GM18520 (cell line): ENCODE results near the gene PLIN5.

Experiments used
- ATAC-seq: cut with Tn5 transposase; IDR thresholded peaks from one replicate; pipeline ENCODE4 v1.9.1; 2021; ENCODE audit not compliant: unreplicated experiment

PLIN5 gene

DNA sequence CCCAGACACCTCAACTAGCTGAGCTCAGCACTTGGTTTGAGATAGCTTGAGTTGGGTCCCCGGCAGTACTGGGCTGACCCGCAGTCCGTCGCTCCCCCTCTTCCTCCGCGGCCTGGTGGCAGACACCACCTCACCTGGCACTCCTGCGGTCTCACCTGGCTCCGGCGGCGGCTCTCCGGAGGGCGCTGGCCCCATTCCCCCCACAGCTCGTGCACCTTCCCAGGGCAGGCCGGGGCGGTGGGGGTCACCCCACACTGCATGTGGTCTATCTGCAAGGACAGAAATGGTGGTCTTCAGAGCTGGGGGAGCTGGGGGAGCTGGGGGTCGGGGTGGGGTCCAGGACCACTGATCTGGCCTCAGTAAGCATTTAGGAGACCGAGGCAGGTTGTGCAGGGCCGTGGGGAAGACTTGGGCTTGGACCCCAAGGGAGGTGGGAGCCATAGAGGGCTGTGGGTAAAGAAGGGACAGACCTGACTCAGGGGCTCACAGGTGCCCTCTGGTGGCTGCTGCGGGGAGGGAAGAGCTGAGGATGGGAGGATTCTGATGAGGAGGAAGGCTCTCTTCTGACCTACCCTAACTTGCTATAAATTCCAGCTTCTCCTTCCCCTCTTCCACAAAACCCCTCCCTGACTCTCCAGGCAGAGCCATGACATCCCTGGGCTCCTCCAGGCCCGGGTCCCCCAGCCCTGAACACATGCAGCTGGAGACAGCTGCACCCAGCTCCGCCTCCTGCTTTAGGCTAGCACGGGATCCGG, 10.0 kb downstream of the PLIN5 start:
- no peak for ATAC-seq

DNA sequence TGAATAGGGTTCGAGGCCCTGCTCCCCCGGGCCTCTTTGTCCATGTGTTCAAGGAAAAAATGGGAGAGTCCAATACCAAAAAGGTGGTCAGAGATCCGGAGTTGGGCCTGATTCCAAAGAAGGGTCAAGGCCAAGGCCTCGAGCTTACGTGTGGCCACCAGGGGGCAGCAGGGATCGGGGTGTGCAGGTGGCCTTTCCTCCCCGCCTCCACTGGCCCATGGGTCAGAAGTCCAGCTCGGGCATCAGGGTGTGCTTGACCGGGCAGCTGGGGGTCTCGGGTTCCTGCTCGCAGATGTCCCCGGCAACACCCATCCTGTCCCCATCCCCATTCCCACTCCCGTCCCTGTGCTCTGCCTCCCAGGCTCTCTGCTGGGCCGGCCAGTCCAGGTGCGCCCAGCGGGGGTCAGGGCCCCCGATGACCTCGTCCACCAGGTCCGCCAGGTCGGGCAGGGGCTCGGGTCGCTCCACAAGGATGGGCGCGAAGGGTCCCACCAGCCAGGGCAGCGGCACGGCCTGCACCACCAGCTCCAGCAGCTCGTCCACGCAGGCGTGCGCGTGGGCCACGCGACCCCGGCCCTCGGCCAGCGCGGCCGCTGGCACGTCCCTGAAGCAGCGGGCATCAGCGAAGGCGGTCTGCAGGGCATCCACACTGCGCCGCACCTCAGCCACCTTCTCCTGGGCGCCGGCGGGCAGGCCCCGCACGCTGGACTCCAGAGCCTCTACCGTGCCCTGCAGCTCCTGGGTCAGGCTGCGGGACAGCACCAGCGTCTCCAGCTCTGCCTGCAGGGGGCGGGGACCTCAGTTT, 11.5 kb downstream of the PLIN5 start:
- no peak for ATAC-seq

DNA sequence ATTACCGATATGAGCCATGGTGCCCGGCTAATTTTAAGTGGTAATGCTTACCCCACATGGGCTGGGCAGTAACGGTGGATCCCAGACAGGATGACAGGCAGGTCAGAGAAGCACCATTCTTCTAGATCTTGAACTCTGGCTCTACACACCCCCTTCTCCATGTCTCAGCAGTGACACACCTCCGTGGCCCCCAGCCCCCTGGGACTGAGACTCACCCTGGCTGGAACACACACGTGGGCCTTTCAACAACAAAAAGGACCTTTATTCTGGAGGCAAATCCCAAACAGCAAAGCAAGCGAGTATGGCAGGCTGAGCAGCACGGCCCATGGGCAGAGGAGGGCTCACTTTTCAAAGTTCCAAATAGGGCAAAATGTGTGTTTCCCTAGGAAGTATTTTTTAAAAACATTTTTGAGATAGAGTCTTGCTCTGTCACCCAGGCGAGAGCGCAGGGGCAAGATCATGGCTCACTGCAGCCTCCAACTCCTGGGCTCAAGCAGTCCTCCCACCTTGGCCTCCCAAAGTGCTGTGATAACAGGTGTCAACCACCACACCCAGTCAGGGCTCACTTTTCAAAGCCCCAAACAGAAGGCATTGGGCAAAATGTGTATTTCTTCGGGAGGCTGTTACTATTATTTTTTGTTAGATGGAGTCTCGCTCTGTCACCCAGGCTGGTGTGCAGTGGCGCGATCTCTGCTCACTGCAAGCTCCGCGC, 12.6 kb downstream of the PLIN5 start:
- no peak for ATAC-seq

DNA sequence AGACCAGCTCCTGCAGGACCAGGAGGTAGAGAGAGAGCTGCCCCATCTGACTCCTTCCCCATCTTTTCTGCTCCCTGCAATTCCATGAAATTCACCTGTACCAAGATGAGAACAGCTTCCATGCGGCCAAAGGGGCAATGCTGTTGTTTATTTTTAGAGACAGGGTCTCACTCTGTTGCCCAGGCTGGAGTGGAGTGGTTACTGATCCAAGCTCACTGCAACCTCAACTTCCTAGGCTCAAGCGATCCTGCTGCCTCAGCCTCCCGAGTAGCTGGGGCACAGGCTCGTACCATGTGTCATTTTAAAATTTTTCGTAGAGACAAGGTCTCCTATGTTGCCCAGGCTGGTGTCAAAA, 13.2 kb downstream of the PLIN5 start:
- ATAC-seq = no peak

DNA sequence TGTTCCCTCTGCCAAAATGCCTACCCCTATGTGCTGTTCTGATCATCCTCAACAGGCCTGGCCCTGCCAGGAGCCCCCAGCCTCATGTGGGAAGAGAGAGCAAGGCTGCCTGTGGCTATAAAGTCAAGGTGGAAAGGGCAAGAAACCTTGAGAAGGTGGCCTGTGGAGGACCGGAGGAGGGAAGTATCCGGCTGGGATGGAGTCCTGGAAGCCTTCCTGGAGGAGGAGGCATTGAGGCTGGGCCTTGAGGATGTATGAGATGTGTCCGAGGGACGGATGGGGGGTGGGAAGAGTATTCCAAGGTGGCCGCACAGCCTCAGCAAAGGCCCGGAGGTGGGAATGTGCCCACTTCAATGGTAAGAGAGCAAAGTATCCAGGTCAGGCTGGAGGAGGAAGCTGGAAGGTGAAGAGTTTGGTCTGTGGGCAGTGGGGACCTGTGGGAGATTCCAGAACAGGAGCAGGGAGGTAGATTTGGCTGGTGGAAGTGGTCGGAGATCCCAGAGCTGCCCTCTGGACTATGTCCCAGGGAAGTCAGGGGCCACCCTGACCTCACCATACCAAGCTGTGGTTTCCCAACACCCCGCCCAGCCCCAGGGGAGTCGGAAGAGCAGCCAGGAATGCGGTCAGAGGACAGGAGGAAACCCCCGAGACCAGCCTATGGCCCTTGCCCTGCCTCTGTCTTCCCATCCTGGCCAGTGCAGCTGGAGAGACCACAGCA, 13.7 kb downstream of the PLIN5 start:
- no peak for ATAC-seq

DNA sequence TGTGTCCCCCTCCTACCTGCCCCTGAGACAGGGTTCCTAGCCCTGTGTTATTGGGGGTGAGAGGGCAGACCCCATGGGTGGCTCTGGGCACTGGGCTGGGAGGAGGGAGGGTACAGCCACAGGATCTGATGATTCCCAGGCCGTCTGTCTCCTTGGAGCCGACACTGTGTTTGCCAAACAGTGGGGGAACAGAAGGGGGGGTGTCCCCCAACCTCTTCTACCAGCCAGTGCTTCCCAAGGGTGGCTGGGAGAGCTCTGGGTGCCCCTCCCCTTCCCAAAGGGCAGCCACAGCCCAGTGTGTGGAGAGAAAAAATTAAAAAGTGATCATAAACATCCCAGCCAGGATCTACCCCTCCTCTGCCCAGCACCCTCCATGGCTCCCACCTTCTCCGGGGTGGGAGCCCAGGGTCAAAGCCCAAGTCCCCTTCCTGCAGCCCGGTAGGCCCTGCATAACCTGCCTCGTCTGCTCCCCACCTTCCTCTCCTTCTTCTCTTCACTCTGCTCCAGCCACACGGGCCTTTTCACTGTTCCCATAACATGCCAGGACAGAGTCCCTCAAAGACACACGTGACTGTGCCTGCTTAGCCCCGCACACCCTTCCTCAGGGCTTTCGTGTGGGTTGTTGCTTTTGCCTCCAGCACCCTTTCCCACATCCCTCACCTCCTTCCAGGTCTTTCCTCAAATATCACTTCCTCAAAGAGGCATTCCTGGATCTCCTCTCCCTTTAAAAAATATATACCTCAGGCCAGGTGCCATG, 15.3 kb downstream of the PLIN5 start:
- ATAC-seq = no peak

DNA sequence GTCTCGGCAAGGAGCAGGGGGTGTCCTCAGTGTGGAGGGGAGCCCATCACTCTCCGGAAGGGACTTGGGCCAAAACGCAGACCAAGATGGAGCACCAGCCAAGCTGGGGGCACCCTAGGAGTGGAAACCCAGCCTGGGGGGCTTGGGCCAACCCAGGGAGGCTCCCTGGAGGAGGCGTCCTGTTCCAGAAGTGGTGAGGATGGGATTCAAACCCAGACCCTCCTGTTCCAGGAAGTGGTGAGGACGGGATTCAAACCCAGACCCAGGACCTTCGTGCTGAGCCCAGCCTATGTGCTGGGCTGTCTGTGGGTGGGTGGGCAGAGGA, 15.9 kb downstream of the PLIN5 start:
- no peak for ATAC-seq

DNA sequence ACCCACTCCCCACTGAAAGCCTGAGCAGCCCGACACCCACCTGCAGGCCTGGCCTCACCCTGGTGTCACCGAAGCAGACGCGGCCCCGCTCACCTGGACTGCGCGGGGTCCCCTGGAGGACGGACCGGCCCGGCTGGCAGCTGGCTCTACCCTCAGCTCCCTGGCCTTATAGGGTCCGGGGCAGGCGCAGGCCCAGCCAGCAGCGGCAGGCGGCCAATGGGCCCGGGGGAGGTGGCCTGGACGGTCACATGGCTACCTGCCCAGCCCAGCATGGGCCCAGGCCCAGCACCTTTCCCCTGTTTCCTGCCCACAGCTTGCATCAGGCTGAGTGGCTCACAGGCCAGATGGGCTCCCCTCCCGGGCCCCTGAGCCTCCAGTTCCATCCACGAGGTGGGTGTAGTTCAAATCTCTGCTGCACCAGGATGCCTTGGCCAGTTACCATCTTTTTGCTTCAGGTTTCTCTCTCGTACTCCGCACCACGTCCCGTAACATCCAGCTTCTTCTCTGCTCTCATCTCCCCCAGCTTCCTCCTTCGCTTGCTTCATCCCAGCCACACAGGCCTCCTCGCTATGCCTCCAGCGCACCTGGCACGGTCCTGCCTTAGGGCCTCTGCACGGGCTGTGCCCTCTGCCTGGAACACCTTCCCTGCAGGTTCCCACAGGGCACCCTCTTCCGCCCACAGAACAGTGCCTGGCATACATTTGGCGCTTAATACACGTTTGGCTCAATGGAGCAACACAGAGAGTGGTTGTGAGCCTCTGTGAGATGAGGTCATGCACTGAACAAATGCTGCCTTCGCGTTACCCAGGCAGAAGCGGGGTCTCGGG, 16.5 kb downstream of the PLIN5 start, which contains the start of gene PLIN4:
Gene PLIN4, minus strand, starts transcription at position 142 of the 827 bp plus-strand sequence. CDS start 214 bp downstream, outside the sequence.
- ATAC-seq = no peak

DNA sequence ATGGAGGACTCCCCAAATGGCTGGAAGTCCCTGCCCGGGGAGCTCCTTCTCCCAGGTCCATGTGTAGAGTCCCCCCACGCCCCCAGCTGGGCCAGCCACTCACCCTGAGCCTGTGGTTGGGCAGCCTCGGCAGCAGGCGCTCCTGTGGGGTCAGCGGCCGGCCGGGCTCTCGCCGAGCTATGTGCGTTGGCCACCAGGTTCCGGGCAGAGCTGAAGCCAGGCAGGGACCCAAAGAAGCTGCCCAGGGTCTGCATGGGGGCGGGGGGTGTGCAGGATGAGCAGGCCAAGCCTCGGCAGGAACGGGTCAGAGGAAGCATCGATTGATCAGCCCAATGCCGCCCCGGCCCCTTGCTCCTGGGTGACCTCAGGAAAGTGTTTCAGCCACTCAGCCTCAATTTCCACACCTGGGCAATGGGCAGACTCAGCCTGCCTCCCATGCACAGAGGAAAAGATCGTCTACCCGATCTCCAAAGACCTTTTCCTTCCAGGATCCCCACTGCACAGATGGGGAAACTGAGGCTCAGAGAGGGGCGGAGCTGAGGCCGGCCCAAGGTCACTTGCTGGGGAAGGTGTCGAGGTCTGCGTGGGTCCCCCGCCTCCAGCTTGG, 17.5 kb downstream of the PLIN5 start:
- ATAC-seq = no peak

DNA sequence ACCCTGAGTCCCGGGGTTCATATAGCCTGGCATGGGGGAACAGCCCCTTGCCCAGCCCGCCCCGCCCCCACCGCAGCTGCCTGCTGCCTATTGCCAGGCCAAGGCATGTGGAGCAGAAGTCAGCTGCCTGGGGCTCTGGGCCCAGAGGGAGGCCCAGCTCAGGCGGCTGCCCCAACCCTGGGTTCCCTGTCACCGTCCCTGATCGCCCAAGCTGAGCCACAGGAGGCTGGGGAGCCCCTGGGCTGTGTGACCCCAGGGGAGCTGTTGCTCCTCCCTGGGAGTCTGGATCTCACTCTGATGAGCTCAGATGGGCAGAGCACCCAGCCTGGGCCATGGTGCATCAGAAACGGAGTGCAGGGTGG, 18.1 kb downstream of the PLIN5 start:
- ATAC-seq = no peak

DNA sequence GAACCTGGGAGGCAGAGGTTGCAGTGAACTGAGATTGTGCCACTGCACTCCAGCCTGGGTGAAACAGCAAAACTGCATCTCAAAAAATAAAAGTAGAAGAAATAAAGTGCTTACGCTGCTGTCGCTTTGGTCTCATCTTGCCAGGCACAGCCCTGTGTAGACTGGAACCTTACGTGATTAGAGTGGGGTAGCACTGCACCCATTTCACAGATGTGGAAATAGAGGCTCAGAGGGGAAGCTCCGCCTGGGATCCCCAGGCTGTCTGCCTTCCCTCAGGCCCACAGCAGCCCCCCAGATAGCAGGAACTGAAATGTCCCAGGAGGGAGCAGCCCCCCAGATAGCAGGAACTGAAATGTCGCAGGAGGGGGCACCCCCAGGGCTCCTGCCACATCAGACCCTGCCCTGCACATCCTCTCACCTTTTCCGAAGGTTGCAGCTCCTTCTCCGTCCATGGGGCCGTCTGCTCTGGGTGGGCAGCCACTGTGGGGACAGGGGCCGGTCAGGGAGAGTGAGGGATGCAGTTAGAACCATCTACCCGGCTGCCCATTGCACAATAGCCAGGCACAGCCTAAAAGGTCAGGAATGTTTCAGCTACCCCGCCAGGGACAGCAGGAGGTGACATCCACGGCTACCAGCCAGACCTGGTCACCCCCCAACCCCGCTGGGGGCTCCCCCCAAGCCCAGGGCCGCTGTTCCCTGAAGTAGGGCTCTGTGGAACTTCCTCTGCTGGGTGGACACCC, 18.7 kb downstream of the PLIN5 start:
- ATAC-seq = no peak

DNA sequence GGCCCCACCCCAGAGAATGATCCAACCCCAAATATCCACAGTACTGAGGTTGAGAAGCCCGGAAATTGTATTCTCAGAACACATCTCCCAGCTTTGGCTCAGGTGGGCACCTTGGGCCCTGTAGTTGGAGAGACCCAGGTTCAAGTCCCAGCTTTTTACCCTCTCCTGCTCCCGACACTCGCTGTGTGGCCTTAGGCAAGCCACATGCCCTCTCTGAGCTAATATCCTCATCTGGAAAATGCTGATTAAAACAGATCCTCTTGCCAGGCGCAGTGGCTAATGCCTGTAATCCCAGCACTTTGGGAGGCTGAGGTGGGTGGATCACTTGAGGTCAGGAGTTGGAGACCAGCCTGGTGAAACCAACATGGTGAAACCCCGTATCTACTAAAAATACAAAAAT, 19.3 kb downstream of the PLIN5 start:
- no peak for ATAC-seq

DNA sequence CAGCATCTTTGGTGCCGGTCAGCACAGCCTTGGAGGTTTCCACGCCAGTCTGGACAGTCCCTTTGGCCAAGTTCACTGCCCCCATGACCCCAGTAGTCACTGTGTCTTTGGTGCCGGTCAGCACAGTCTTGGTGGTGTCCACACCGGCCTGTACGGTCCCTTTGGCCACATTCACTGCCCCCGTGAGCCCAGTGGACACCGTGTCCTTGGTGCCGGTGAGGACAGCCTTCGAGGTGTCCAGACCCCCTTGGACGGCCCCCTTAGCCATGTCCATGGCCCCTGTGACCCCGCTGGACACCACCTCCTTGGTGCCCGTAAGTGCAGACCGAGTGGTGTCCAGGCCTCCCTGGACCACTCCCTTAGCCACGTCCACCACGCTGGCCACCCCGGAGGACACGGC, 21.8 kb downstream of the PLIN5 start:
- no peak for ATAC-seq

DNA sequence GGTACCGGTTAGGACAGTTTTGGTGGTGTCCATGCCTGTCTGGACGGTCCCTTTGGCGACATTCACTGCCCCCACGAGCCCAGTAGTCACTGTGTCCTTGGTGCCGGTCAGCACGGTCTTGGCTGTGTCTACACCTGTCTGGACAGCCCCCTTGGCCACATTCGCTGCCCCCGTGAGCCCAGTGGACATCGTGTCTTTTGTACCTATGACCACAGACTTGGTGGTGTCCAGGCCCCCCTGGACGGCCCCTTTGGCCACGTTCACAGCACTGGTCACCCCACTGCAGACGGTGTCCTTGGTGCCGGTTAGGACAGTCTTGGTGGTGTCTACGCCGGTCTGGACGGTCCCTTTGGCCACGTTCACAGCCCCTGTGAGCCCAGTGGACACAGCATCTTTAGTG, 23.0 kb downstream of the PLIN5 start:
- no peak for ATAC-seq

DNA sequence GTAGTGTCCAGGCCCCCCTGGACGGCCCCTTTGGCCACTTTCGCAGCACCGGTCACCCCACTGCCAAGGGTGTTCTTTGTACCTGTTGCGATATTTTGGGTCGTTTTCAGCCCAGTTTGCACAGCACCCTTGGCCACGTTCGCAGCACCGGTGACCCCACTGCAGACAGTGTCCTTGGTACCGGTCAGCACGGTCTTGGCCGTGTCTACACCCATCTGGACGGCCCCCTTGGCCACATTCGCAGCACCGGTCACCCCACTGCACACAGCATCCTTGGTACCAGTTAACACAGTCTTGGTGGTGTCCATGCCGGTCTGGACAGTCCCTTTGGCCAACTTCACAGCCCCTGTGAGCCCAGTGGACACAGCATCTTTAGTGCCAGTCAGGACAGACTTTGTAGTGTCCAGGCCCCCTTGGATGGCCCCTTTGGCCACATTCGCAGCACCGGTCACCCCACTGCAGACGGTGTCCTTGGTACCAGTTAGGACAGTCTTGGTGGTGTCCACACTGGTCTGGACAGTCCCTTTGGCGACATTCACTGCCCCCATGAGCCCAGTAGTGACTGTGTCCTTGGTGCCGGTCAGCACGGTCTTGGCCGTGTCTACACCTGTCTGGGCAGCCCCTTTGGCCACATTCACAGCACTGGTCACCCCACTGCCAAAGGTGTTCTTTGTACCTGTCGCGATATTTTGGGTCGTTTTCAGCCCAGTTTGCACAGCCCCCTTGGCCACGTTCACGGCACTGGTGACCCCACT, 23.5 kb downstream of the PLIN5 start:
- no peak for ATAC-seq

DNA sequence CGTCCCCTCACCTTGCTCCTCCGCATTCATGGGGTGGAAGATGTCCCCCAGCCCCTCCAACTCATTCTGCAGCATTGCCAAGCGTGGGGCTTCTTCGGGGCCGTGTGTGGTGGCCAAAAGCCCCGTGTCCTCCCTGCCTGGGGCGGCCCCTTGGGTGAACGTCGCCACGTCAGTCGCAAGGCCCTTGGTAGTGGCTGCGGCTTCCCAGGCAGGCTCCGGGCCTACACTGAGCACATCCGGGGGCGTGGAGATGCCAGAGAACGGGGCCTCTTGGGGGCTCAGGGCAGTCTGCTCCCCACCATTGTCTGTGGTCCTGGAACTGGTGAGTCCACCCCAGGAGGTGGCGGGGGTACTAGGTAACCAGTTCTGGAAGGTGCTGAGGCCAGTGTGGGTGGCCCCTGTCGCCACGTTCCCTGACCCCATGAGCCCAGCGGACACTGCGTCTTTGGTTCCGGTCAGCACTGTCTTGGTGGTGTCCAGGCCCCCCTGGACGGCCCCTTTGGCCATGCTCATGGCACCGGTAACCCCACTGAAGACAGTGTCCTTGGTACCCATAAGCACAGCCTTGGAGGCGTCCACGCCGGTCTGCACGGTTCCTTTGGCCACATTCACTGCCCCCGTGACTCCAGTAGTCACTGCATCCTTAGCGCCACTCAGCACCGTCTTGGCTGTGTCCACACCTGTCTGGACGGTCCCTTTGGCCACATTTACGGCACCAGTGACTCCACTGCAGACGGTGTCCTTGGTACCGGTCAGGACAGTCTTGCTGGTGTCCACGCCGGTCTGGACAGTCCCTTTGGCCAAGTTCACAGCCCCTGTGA, 24.4 kb downstream of the PLIN5 start:
- ATAC-seq = no peak

DNA sequence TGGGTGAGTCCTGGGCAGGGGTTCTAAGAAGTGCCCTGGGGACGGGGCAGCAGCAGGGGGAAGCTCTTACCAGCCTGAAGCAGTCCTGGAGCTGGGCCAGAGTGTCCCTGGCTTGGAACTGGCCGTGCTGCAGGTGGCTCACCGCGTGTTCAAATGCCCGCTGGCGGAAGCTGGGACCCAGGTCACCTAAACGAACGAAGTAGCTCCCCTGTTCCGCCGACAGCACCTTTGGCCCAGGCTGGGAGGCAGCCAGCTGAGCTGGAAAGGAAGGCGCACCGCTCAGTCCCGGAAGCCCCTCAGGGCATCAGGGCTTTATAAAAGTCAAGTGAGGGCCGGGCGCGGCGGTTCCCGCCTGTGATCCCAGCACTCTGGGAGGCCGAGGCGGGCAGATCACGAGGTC, 26.3 kb downstream of the PLIN5 start:
- no peak for ATAC-seq
